ENCODE data around the gene P2RY6.

Gene P2RY6

DNA sequence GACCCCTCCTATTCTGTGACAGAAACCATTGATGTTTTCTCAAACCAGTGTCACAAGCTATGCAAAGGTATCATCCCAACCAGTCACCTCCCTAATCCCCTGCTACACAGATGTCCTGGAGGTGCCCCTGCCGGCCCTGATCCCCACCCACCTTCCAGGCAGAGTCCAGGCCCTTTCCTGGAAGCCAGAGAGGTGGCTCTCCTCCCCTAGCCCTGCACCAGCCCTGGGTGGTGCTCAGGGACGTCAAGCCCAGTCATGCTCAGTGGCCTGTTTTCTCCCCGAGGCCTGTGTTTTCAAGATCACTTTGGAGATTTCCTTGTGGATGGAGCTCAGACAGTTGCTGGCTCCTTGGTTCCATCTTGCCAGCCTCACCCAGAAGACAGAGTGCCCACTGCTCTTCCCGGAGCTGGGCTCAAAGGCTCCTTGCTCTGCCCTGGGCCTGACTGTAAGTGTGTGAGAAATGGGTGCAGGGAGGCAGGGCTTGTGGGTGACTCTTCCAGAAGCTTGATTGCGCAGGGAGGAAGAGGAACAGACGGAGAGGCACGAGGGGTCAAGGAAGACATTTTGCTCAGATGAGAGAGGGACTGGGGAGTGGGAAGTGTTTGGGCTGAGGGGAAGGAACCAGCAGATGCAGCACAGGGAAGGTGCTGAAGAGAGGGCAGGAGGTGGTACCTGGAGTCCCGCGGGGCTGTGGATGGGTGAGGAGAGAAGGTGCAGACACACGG, 11.3 kb downstream of the P2RY6 start:
- no peak overlapping the region for H3K4me3 ChIP-seq (ENCODE audit: low read depth, low read length)
- no peak for DNase-seq (ENCODE audit: low read depth)
- no peak for TF ChIP-seq CTCF (IDR thresholded peaks at IDR 0.05; ENCODE audit: low read depth, low read length)
- TF ChIP-seq, protein P1, sequence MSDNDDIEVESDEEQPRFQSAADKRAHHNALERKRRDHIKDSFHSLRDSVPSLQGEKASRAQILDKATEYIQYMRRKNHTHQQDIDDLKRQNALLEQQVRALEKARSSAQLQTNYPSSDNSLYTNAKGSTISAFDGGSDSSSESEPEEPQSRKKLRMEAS (IDR thresholded peaks at IDR 0.05; ENCODE audit: low read depth, low read length): no peak
- no peak for TF ChIP-seq POLR2A (IDR thresholded peaks at IDR 0.05; ENCODE audit: extremely low read depth, insufficient read length)
- TF ChIP-seq MYC (IDR thresholded peaks at IDR 0.05; ENCODE audit: low read depth, low read length): no peak

DNA sequence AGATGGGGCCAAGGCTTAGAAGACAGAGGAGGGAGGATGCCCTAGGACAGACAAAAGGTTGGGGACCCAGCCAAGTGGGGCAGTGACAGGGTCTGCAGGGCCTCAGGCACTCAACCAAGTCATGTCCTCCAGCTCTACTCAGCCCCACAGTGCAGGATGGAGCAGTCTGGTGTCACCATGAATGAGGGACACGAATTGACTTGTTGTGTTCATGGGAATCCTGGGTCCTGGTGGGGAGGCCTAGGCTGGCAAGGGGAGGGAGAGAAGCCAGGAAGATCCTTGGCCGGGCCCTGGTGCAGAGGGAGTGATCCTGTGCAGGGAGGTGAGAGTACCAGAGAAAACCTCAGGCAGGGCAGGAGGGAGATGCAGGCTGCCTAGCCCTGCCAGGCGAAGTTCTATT, 12.0 kb downstream of the P2RY6 start:
- no peak overlapping the region for H3K4me3 ChIP-seq (ENCODE audit: low read depth, low read length)
- no peak for DNase-seq (ENCODE audit: low read depth)
- TF ChIP-seq MYC (IDR thresholded peaks at IDR 0.05; ENCODE audit: low read depth, low read length): no peak
- TF ChIP-seq CTCF (IDR thresholded peaks at IDR 0.05; ENCODE audit: low read depth, low read length): no peak
- TF ChIP-seq, protein P1 (IDR thresholded peaks at IDR 0.05; ENCODE audit: low read depth, low read length): no peak
- no peak for TF ChIP-seq POLR2A (IDR thresholded peaks at IDR 0.05; ENCODE audit: extremely low read depth, insufficient read length)

DNA sequence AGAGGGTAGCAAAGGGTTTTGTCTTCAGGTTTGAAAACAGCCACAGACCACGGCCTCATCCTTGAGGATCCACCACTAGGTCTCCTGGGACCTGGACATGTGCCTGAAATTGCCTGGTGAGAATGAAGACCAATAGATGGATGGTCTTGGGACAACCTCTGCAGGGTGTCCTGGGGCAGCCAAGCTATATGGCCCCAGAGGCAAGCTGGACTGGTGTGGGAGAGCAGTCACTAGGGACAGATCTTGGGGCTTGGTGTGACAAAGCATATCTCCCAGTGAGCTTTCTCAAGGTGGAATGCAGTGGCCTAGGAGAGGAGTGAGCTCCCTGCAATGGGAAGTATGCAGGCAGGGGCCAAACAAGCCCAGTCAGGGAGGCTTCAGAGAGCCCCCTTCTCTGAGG, 13.6 kb downstream of the P2RY6 start:
- DNase-seq (ENCODE audit: low read depth): no peak
- no peak for TF ChIP-seq CTCF (IDR thresholded peaks at IDR 0.05; ENCODE audit: low read depth, low read length)
- TF ChIP-seq, protein P1 (IDR thresholded peaks at IDR 0.05; ENCODE audit: low read depth, low read length): no peak
- TF ChIP-seq POLR2A (IDR thresholded peaks at IDR 0.05; ENCODE audit: extremely low read depth, insufficient read length): no peak
- TF ChIP-seq MYC (IDR thresholded peaks at IDR 0.05; ENCODE audit: low read depth, low read length): no peak
- no peak overlapping the region for H3K4me3 ChIP-seq (ENCODE audit: low read depth, low read length)

DNA sequence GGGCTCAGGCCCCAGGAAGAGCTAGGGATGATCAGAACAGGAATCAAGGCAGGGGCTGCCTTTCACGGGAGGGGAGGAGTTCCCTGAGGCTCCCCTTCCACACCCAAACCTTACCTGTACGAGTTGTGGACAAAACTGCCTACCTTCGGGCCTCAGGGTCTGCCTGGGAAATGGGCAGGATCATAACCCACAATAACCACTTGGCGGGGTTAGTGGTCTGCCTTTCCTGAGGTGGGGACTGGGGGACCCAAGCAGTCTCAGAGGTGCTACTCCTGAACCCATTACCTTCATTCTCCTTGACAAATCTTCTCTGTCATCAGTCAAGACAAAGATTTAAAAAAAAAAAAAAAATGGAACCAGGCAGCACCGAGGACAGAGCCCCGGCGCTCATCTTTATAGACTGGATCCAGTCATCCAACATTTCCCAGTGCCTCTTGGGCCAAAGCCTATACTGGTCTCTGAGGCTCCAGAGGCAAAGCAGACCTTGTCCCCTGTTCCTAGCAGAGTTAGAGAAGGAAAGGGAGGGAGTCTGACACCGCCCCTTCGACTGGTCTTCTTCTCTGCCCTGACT, 14.2 kb downstream of the P2RY6 start:
- H3K4me3 ChIP-seq (ENCODE audit: low read depth, low read length): no peak overlapping the region
- no peak for TF ChIP-seq MYC (IDR thresholded peaks at IDR 0.05; ENCODE audit: low read depth, low read length)
- TF ChIP-seq CTCF (IDR thresholded peaks at IDR 0.05; ENCODE audit: low read depth, low read length): peak; percentile 18

DNA sequence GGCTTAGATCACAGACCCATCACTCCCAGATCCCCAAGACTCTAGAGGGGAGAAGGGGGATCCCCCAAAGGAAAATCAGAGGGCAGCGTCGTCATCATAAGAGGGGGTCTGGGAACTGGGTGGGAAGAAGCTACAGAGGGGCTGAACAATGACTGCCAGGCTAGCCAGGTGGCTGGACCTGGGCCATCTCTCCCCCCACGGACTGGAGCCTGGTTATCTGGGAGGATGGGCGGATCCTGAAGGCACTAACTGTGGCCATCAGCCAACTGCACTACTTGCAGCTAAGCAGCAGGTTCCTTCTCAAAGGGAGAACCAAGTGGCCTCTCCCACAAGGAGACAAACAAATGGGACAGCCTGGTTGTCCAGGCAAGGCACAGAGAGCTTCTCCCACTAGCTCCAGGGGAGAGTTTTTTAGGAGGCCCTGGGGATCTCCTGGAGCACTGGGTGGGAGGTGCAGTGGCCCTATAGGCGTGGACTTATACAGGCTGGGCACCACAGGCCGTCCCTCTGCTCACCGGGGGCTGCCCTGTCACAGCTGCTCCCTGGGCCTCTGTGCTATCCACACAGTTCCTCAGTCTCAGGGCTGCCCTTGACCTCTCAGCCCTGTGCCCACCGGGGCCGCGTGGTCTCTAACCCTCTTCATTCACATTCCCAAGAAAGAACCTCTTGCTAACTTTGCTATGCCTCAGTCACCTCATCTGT, 15.4 kb downstream of the P2RY6 start:
- TF ChIP-seq MYC (IDR thresholded peaks at IDR 0.05; ENCODE audit: low read depth, low read length) (no peak), CTCF (IDR thresholded peaks at IDR 0.05; ENCODE audit: low read depth, low read length) (no peak), POLR2A (IDR thresholded peaks at IDR 0.05; ENCODE audit: extremely low read depth, insufficient read length) (no peak)
- TF ChIP-seq, protein P1 (IDR thresholded peaks at IDR 0.05; ENCODE audit: low read depth, low read length): no peak
- no peak for DNase-seq (ENCODE audit: low read depth)
- no peak overlapping the region for H3K4me3 ChIP-seq (ENCODE audit: low read depth, low read length)

More for the DNA sequence above, 14.2 kb downstream of the P2RY6 start:
- no peak for DNase-seq (ENCODE audit: low read depth)
